ENCODE results near the gene ANKAR.
"Not testable (repeated sequence)": the region's sequence is repeated elsewhere in the genome, so short reads cannot be mapped to it uniquely, and the experiment has no call there.

The ANKAR gene

DNA sequence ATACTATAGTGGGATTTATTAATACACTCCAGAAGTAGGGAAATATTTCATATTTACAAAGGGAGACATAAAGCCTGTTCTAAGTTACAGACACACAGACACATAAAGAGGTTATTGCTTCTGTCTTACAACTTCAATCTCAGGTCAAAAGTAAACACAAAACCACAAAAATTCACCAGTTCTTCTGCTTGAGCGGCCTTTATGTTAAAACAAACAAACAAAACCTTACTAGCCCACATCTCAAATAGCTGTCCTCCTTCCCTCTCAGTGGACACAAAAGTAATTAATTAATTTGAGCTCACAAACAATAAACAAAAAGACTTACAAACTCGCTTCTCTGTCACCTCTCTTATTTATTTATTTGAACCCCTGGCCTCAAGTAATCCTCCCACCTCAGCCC is 14.7 kb upstream of the ANKAR start:
- no peak for DNase-seq (ENCODE audit: low read depth in 3 of 3, low spot score in 1 of 3)

GRCh38 chr2:189660803-189661147 is 13.7 kb upstream of the ANKAR start:
- DNase-seq (ENCODE audit: low read depth in 3 of 3, low spot score in 1 of 3), result no peak

GRCh38 chr2:189661148-189661956 is 13.1 kb upstream of the ANKAR start, which contains the start of gene ASNSD1:
ASNSD1 (plus strand) TSS chr2:189661459; CDS start chr2:189666133, 4,674 bp downstream.
- DNase-seq (ENCODE audit: low read depth in 3 of 3, low spot score in 1 of 3), result peak; percentile 97 to 100 (median 99)

- DNase-seq (ENCODE audit: low read depth in 3 of 3, low spot score in 1 of 3), result no peak
Observed at GRCh38 chr2:189661957-189662321, 12.5 kb upstream of the ANKAR start.

DNA sequence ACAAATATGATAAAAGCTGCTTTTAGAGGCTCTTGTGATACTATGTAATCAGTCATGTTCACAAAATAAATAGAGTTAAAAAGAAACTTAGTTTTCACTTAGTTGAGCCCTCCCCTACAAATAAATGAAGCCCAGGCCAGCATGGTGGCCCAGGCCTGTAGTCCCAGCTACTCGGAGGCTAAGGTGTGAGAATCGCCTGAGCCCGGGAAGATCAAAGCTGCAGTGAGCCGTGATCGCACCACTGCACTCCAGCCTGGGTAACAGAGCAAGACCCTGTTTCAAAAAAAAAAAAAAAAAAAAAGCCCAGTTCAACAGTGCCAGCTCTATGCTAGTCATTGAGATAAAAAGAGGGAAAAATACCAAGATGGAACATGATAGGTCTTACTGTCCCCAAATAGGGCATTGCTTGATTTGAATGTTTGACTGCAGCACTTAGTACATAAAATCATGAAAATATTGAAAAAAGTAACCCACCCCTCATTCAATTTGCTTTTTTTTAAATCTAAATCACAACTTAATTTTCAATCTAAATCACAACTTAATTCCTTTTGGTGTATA is 11.7 kb upstream of the ANKAR start:
- no peak for DNase-seq (ENCODE audit: low read depth in 3 of 3, low spot score in 1 of 3)

- not testable (repeated sequence) for DNase-seq (ENCODE audit: low read depth in 3 of 3, low spot score in 1 of 3)
Observed at GRCh38 chr2:189663319-189663718, 11.2 kb upstream of the ANKAR start.

DNA sequence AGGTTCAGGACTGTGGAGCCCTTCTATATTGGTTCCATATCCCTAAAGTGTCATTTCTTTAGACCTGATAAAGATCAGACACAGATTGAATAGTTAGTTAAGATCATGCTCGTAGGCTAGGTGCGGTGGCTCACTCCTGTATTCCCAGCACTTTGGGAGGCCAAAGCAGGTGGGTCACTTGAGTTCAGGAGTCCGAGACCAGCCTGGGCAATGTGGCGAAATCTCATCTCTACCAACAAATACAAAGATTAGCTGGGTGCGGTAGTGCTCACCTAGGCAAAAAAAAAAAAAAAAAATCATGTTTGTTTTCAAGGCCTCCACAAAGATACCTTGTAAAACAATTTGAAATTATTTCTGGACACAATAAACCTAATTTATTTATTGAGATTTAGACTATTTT is 4.6 kb upstream of the ANKAR start:
- no peak for DNase-seq (ENCODE audit: low read depth in 3 of 3, low spot score in 1 of 3)

DNA sequence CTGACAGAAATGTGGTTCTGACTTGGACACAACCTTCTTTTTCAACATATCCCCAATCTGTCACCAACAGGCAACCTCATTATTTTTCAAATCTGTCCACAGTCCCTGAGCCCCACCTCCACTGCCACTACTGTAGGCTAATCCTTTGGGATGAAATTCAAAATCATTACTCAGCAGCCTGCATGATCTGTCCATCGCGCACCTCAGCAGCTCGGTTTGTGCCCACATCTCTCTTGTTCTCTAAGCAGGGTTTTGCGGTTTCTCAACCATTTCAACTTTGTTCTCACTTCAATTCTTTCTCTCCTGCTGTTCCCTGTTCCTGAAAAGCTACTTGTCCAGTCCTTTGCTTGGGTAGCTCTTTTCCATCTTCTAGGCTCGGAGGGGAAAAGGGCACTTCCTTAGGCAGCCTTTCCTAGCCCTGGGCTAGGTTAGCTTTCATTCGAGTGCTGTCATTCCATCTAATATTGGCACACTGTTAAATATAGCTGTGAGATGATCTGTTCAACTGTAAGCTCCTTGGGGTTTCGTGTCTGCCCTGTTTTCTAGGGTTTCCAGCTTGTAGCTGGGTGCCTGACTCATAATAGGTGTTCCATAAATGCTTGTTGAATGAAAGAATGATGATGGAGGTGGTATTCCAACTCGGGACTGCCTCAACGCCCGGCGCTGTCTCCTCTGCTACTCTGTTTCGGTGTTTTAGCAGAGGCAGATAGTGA is 653 bp upstream of the ANKAR start:
- DNase-seq (ENCODE audit: low read depth in 3 of 3, low spot score in 1 of 3), result no peak

GRCh38 chr2:189676471-189676870 is 2.0 kb downstream of the ANKAR start:
- DNase-seq (ENCODE audit: low read depth in 3 of 3, low spot score in 1 of 3), result no peak

DNA sequence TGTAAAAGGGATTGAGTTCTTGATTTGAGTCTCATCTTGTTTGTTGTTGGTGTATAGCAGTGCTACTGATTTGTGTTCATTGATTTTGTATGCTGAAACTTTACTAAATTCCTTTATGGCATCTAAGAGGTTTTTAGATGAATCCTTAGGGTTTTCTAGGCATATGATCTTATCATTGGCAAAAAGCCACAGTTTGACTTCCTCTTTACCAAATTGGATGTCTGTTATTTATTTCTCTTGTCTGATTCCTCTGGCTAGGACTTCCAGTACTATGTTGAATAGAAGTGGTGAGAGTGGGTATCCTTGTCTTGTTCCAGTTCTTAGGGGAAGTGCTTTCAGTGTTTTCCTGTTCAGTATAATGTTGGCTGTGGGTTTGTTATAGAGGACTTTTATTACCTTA is 4.8 kb downstream of the ANKAR start:
- DNase-seq (ENCODE audit: low read depth in 3 of 3, low spot score in 1 of 3), result no peak

- no peak for DNase-seq (ENCODE audit: low read depth in 3 of 3, low spot score in 1 of 3)
Observed at GRCh38 chr2:189681203-189681602, 6.7 kb downstream of the ANKAR start.

DNA sequence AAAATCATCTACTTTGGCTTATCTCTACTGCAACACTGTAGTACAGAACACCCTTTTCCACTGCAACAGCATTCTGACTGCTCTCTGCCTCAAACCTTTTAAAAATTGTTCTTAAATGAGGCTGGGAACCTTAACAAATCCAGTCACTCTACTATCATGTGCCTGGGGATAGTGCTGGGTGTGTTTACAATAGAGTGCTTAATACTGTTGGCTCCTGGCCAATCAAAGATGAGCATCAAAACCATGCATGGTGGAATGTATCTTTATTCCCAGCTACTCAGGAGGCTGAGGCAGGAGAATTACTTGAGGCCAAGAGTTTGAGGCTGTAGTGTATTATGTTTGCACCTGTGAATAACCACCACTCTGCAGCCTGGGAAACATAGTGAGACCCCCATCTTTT is 7.4 kb downstream of the ANKAR start:
- DNase-seq (ENCODE audit: low read depth in 3 of 3, low spot score in 1 of 3), result no peak

- DNase-seq (ENCODE audit: low read depth in 3 of 3, low spot score in 1 of 3), result no peak
Observed at GRCh38 chr2:189683348-189683747, 8.9 kb downstream of the ANKAR start.

GRCh38 chr2:189684811-189685210 is 10.3 kb downstream of the ANKAR start:
- no peak for DNase-seq (ENCODE audit: low read depth in 3 of 3, low spot score in 1 of 3)

DNA sequence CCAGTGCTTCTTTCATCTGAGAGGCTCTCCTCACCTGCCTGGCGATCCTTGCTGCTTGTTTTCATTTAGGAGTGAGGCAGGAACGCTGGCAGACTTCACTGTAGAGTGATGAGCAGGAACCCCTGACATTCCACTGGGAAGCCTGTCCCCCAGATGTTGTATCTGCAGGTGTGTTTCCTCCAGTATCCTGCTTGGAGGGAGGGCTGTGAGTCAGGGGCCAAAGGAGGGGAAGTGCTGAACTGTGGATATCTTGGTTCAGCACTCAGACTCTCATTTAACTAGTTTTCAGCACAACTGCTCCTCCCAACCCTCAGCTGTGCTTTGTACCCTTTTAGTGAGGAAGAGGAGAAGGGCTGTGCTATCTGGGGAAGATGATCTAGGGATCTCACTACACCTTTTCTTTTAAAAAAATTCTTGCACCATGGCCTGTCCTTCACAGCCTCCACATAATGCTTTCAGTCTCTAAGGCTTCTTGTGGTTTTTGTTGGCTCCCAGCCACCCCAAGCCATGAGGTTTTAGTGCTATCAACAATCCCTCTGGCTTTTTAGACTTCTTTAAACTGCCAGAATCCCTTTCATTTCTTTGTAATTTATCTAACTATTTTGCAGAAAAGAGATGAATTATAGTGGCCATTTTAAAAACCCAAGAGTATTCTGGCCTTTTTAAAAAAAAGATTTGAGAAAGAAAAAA is 11.2 kb downstream of the ANKAR start:
- no peak for DNase-seq (ENCODE audit: low read depth in 3 of 3, low spot score in 1 of 3)

DNA sequence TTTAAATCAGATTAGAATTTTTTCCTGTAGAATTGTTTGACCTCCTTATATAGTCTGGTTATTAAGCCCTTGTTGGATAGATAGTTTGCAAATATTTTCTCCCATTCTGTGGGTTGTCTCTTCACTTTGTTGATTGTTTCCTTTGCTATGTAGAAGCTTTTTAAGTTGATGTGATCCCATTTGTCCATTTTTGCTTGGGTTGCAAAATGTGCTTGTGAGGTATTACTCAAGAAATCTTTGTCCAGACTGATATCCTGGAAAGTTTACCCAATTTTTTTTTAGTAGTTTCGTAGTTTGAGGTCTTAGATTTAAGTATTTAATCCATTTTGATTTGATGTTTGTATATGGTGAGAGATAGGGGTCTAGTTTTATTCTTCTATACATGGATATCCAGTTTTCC is 13.3 kb downstream of the ANKAR start:
- DNase-seq (ENCODE audit: low read depth in 3 of 3, low spot score in 1 of 3), result not testable (repeated sequence)

GRCh38 chr2:189696223-189696622 is 21.8 kb downstream of the ANKAR start:
- DNase-seq (ENCODE audit: low read depth in 3 of 3, low spot score in 1 of 3), result no peak

GRCh38 chr2:189698020-189698887 is 23.8 kb downstream of the ANKAR start:
- DNase-seq (ENCODE audit: low read depth in 3 of 3, low spot score in 1 of 3), result no peak

DNA sequence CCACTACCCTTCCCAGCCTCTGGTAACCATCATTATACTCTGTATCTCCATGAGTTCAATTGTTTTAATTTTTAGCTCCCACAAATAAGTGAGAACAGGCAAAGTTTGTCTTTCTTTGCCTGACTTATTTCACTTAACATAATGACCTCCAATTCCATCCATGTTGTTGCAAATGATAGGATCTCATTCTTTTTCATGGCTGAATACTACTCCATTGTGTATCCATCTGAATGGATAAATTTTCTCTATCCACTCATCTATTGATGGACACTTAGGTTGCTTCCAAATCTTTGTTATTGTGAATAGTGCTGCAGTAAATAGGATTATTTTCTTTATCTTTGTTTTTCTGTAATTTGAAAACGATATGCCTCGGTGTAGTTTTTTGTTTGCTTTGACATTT is 26.2 kb downstream of the ANKAR start:
- DNase-seq (ENCODE audit: low read depth in 3 of 3, low spot score in 1 of 3), result no peak

DNA sequence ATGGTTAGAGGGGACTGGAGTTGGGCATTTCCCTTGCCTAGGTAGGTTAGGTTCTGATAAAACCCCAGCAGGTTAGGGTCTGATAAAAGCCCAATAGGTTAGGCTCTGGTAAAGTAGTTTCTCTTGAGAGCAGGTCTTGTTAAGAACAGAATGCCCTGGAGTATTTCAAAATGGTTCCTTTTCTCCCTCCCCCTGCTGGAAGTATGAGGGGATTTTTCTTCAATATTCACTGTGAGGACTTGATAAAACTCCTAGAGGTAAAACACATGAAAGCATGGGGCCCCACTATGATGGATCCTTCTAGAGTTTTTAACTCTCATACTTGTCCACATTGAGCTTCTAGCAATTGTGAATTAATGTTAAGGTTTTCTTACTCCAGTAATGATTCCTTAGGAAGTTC is 27.6 kb downstream of the ANKAR start:
- DNase-seq (ENCODE audit: low read depth in 3 of 3, low spot score in 1 of 3), result no peak

All from stimulated activated CD4-positive, alpha-beta T cell treated with anti-CD3 and anti-CD28 coated beads, TNF-alpha, amount 100 ng/mL, for 1 hour (primary cell).